ENCODE data around the gene STK17B.

- TF ChIP-seq POLR2A (IDR thresholded peaks at IDR 0.05; ENCODE audit: control extremely low read depth in 1 of 2, low read depth in 2 of 2, low read length in 2 of 2) (no peak), NRF1 (IDR thresholded peaks at IDR 0.05; ENCODE audit: low read depth, low read length) (no peak), CTCF (IDR thresholded peaks at IDR 0.05; ENCODE audit: control extremely low read depth in 1 of 3, insufficient read depth in 1 of 3, low read depth in 1 of 3, low read length in 3 of 3) (no peak), EZH2 (IDR thresholded peaks at IDR 0.05; ENCODE audit: low read depth, low read length, severe bottlenecking) (no peak), USF2 (IDR thresholded peaks at IDR 0.05; ENCODE audit: low read length) (no peak), RAD21 (IDR thresholded peaks at IDR 0.05 in 1 of 2, conservative IDR thresholded peaks at IDR 0.05 in 1 of 2; ENCODE audit: low read depth in 2 of 2, low read length in 2 of 2) (no peak), ATF2 (IDR thresholded peaks at IDR 0.05; ENCODE audit: low read length) (no peak), TCF12 (IDR thresholded peaks at IDR 0.05; ENCODE audit: low read depth, low read length) (no peak)
Measured at GRCh38 chr2:196096982-196097745, 74.2 kb downstream of the STK17B start.

Data from H1 (cell line).